ENCODE measurements around the gene SLC22A12.

DNA sequence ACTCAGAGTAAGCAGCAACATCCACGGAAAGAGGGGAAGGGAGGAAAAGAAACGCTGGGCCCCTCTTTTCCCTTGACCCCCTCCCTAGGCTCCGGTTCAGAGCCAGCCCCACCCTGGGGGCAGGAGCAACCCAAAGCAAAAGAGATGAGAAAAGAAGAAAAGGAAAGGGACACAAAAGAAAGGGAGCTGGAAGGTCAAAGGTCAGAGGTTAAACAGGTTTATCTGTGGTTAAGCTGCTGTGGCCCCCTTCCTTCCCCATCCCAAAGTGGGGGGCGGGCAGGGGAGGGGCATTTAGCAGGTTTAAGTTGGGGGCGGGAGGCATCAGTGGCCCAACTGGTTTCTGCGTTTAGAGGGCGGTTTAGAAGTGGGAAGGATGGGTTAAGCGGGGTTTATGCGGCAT is 35.6 kb downstream of the SLC22A12 start:
- TF ChIP-seq, protein P1, sequence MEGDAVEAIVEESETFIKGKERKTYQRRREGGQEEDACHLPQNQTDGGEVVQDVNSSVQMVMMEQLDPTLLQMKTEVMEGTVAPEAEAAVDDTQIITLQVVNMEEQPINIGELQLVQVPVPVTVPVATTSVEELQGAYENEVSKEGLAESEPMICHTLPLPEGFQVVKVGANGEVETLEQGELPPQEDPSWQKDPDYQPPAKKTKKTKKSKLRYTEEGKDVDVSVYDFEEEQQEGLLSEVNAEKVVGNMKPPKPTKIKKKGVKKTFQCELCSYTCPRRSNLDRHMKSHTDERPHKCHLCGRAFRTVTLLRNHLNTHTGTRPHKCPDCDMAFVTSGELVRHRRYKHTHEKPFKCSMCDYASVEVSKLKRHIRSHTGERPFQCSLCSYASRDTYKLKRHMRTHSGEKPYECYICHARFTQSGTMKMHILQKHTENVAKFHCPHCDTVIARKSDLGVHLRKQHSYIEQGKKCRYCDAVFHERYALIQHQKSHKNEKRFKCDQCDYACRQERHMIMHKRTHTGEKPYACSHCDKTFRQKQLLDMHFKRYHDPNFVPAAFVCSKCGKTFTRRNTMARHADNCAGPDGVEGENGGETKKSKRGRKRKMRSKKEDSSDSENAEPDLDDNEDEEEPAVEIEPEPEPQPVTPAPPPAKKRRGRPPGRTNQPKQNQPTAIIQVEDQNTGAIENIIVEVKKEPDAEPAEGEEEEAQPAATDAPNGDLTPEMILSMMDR (IDR thresholded peaks at IDR 0.05) = no peak
- TF ChIP-seq POLR2A (IDR thresholded peaks at IDR 0.05) = no peak
- TF ChIP-seq POLR2AphosphoS5 (IDR thresholded peaks at IDR 0.05) = no peak

Measured in transverse colon (tissue), 4 donors.